Kidney (tissue), 14 donors: ENCODE measurements around the gene RBP5. TPM values are rescaled to one million over a fixed set of nuclear protein-coding genes. Genes with fewer than 3 reads are reported as not detected.

Source experiments
- DNase-seq, 5 donors: peaks; one replicate each; pipeline ENCODE4 v3.0.0-alpha.2; 2013 to 2020
- FAIRE-seq: peaks from 2 replicates; lab custom pipeline; 2012; peaks lifted over from hg19 to GRCh38; lab: Jason Lieb, UNC
- H3K27ac ChIP-seq, 2 donors: one replicate each; pipeline ENCODE4 v1.7.0; 2013; ENCODE audit warnings: low read depth in 2 of 2, low read length in 2 of 2, inconsistent platforms in 1 of 2
- H3K27me3 ChIP-seq: one replicate; pipeline ENCODE4 v1.7.1; 2013; ENCODE audit warnings: low read length, inconsistent platforms; ENCODE audit not compliant: control insufficient read depth, insufficient read depth
- H3K36me3 ChIP-seq, 3 donors: one replicate each; pipeline versions ENCODE4 v1.7.0 to v1.7.1; 2013; ENCODE audit warnings: low read length in 3 of 3, control low read depth in 1 of 3, inconsistent platforms in 1 of 3; ENCODE audit not compliant: insufficient read depth in 3 of 3, control insufficient read depth in 2 of 3
- H3K4me1 ChIP-seq, 3 donors: one replicate each; pipeline versions ENCODE4 v1.7.0 to v1.7.1; 2013; ENCODE audit warnings: low read length in 3 of 3, inconsistent platforms in 1 of 3, low read depth in 1 of 3; ENCODE audit not compliant: control insufficient read depth in 2 of 3, insufficient read depth in 2 of 3
- H3K4me3 ChIP-seq, 3 donors: one replicate each; pipeline versions ENCODE4 v1.7.0 to v1.8.1; 2013; ENCODE audit warnings: low read length in 3 of 3, control low read depth in 1 of 3, inconsistent platforms in 1 of 3
- H3K9ac ChIP-seq, 3 donors: one replicate each; pipeline versions ENCODE4 v1.7.0 to v1.7.1; 2013; ENCODE audit warnings: low read length in 3 of 3, control low read depth in 1 of 3, inconsistent platforms in 1 of 3
- H3K9me3 ChIP-seq, 3 donors: one replicate each; pipeline versions ENCODE4 v1.7.0 to v1.7.1; 2013; ENCODE audit warnings: low read length in 3 of 3, control low read depth in 1 of 3, inconsistent platforms in 1 of 3; ENCODE audit not compliant: control insufficient read depth in 2 of 3, insufficient read depth in 1 of 3
- CTCF ChIP-seq: IDR thresholded peaks from 3 replicates; pipeline ENCODE4 v1.5.1; 2012; ENCODE audit warnings: mild to moderate bottlenecking, moderate library complexity, borderline replicate concordance; ENCODE audit not compliant: insufficient read depth; ENCODE audit errors: extremely low read depth
- intact Hi-C: fragments of 100-400 bp; cut with DNase I; formaldehyde crosslinking; loops from one replicate; pipeline ENCODE4 v1.11.1; 2022
- polyA plus RNA-seq: library from polyadenylated mRNA; stranded (reverse); fragments of 350-450 nt; fragmentation: Illumina TruSeq; extraction: RNeasy Lipid Tissue Mini Kit (QIAGEN cat#74804); gene quantifications from one replicate; pipeline ENCODE4 v1.2.3, GENCODE V29; 2014; ENCODE audit warnings: low read depth, low replicate concordance; ENCODE audit not compliant: insufficient read depth
- total RNA-seq: library from RNA; stranded (reverse); fragmentation: NEBNext Ultra II Directional; extraction: Animal tissue kit (Norgen Biotek cat#: 25700); gene quantifications from one replicate; pipeline ENCODE4 v1.2.1, GENCODE V29; 2021
- donor health status: control.
- donor health status: control.
- donor health status: control.
- donor health status: control.
- donor health status: control.
- donor health status: DM: yes; HTN: yes; CAD: no.
- donor health status: Normal renal cell carcinoma (clear cell type).

Gene RBP5
- total and polyA plus RNA-seq, 2 donors from 2014 or later, result 74.6 to 609 TPM

GRCh38 chr12:7152818-7153217, 24.1 kb upstream of the RBP5 start:
- no peaks in the 10 kb centered on the region for H3K4me1 ChIP-seq
- FAIRE-seq (no peak), DNase-seq (no peak)
- H3K36me3 ChIP-seq, result peaks cover 5 to 36% (median 28%) of the 10 kb centered on the region in 3 donors
- H3K9ac ChIP-seq, result no peak overlapping the region
- no peak for TF ChIP-seq CTCF
- intact Hi-C loops, result no loop called here
- no peak overlapping the region for H3K4me3 ChIP-seq
- no peaks in the 10 kb centered on the region for H3K9me3 ChIP-seq
- no peaks in the 10 kb centered on the region for H3K27me3 ChIP-seq
- H3K27ac ChIP-seq, result no peak overlapping the region

GRCh38 chr12:7151532-7151931, 22.8 kb upstream of the RBP5 start:
- no peaks in the 10 kb centered on the region for H3K4me1 ChIP-seq
- no peak for TF ChIP-seq CTCF
- intact Hi-C loops, result no loop called here
- FAIRE-seq (no peak), DNase-seq (no peak)
- H3K27ac ChIP-seq, result no peak overlapping the region
- H3K9me3 ChIP-seq, result no peaks in the 10 kb centered on the region
- H3K9ac ChIP-seq, result no peak overlapping the region
- H3K4me3 ChIP-seq, result no peak overlapping the region
- H3K27me3 ChIP-seq, result no peaks in the 10 kb centered on the region
- peaks cover 5 to 32% (median 28%) of the 10 kb centered on the region in 3 donors for H3K36me3 ChIP-seq

- no peaks in the 10 kb centered on the region for H3K27me3 ChIP-seq
- peak in 1 of 5 donors; percentile 31 for DNase-seq
- H3K4me1 ChIP-seq, result no peaks in the 10 kb centered on the region
- no peak overlapping the region for H3K4me3 ChIP-seq
- peaks cover 5 to 35% (median 28%) of the 10 kb centered on the region in 3 donors for H3K36me3 ChIP-seq
- FAIRE-seq, result no peak
- intact Hi-C loops, result no loop called here
- no peaks in the 10 kb centered on the region for H3K9me3 ChIP-seq
- no peak overlapping the region for H3K9ac ChIP-seq
- TF ChIP-seq CTCF, result no peak
- no peak overlapping the region for H3K27ac ChIP-seq
Observed at GRCh38 chr12:7150841-7151240, 22.2 kb upstream of the RBP5 start.

- H3K36me3 ChIP-seq, result peaks cover 5 to 39% (median 28%) of the 10 kb centered on the region in 3 donors
- no peaks in the 10 kb centered on the region for H3K4me1 ChIP-seq
- H3K27ac ChIP-seq, result no peak overlapping the region
- DNase-seq, result no peak
- no peaks in the 10 kb centered on the region for H3K27me3 ChIP-seq
- no peak for TF ChIP-seq CTCF
- no peak overlapping the region for H3K4me3 ChIP-seq
- intact Hi-C loops, result no loop called here
- H3K9me3 ChIP-seq, result no peaks in the 10 kb centered on the region
- H3K9ac ChIP-seq, result no peak overlapping the region
- FAIRE-seq, result no peak
Observed at GRCh38 chr12:7150356-7150755, 21.7 kb upstream of the RBP5 start.
